Spleen (tissue), 11 donors: ENCODE results near the gene CD40. TPM values are rescaled to one million over a fixed set of nuclear protein-coding genes. Genes with fewer than 3 reads are reported as not detected.

Experiments used
- DNase-seq: peaks from one replicate; pipeline ENCODE4 v3.0.0-alpha.2; 2020
- H3K27ac ChIP-seq, 8 donors: fragments of 200-600 bp; sonication (generic) in 7 of 8; 1 replicate in 4 of 8; 2 replicates in 4 of 8; pipeline versions ENCODE4 v1.5.0 to v1.8.0; 2016 to 2021; ENCODE audit warnings: inconsistent platforms in 4 of 8, mild to moderate bottlenecking in 4 of 8, moderate library complexity in 1 of 8
- H3K27me3 ChIP-seq, 7 donors: fragments of 200-600 bp; sonication (generic) in 6 of 7; replicated peaks in 1 of 7; 1 replicate in 4 of 7; 2 replicates in 3 of 7; pipeline versions ENCODE4 v1.5.0 to v1.8.0; 2016 to 2021; ENCODE audit warnings: inconsistent platforms in 3 of 7, mild to moderate bottlenecking in 1 of 7
- H3K36me3 ChIP-seq, 6 donors: fragments of 200-600 bp; sonication (generic) in 5 of 6; 1 replicate in 4 of 6; 2 replicates in 2 of 6; pipeline versions ENCODE4 v1.5.0 to v1.8.0; 2016 to 2021; ENCODE audit warnings: inconsistent platforms in 2 of 6
- H3K4me1 ChIP-seq, 6 donors: fragments of 200-600 bp; sonication (generic) in 5 of 6; 1 replicate in 3 of 6; 2 replicates in 3 of 6; pipeline versions ENCODE4 v1.5.0 to v1.8.0; 2016 to 2021; ENCODE audit warnings: inconsistent platforms in 3 of 6
- H3K4me3 ChIP-seq, 8 donors: fragments of 200-600 bp; sonication (generic) in 7 of 8; 1 replicate in 4 of 8; 2 replicates in 4 of 8; pipeline versions ENCODE4 v1.5.0 to v1.8.0; 2016 to 2021; ENCODE audit warnings: inconsistent platforms in 4 of 8, mild to moderate bottlenecking in 4 of 8, moderate library complexity in 2 of 8
- H3K9me3 ChIP-seq, 8 donors: fragments of 200-600 bp; sonication (generic) in 7 of 8; 1 replicate in 4 of 8; 2 replicates in 4 of 8; pipeline versions ENCODE4 v1.5.0 to v1.8.0; 2016 to 2021; ENCODE audit warnings: inconsistent platforms in 4 of 8
- POLR2A ChIP-seq, 3 donors: fragments of 450-650 bp; IDR thresholded peaks; one replicate each; pipeline ENCODE4 v1.5.1; 2017; ENCODE audit warnings: antibody characterized with exemption in 3 of 3, mild to moderate bottlenecking in 1 of 3
- POLR2AphosphoS5 ChIP-seq, 3 donors: sonication (generic); formaldehyde crosslinking; IDR thresholded peaks; one replicate each; pipeline ENCODE4 v1.5.1; 2017; ENCODE audit warnings: antibody characterized with exemption in 3 of 3
- WGBS, 5 donors: extraction: QIAGEN DNeasy Blood & Tissue Kit in 3 of 5; methylation state at CpG; one replicate each; pipeline versions ENCODE4 v1.1.5 to v1.1.7; 2013 to 2018; 5-methylcytosine and 5-hydroxymethylcytosine counted together
- intact Hi-C: fragments of 100-400 bp; cut with DNase I; formaldehyde crosslinking; loops from one replicate; pipeline ENCODE4 v1.15.0; 2023; ENCODE audit warnings: low total_unique reads
- polyA plus RNA-seq, 3 donors: library from polyadenylated mRNA; stranded (reverse); fragments of 200-250 nt; gene quantifications; one replicate each; pipeline ENCODE4 v1.2.1, GENCODE V29; 2013
- total RNA-seq, 7 donors: library from RNA; depleted of rRNA in 3 of 7; stranded (reverse); fragments of >200 nt in 3 of 7; fragmentation: NEBNext Ultra II Directional in 4 of 7; extraction: Animal tissue kit (Norgen Biotek cat#: 25700) in 4 of 7; gene quantifications; one replicate each; pipeline versions ENCODE4 v1.1.0 to v1.2.1, GENCODE V29; 2016 to 2021
- TF ChIP-seq, protein P1 (sequence below), 11 experiments: fragments of 200-600 bp in 7 of 11; fragments of 450-650 bp in 4 of 11; sonication (generic) in 4 of 11; IDR thresholded peaks in 8 of 11; conservative IDR thresholded peaks in 3 of 11; 1 replicate in 7 of 11; 2 replicates in 4 of 11; pipeline versions ENCODE4 v1.4.0 to v1.8.0; 2016 to 2021; ENCODE audit warnings: antibody characterized with exemption in 11 of 11, inconsistent platforms in 4 of 11, mild to moderate bottlenecking in 1 of 11
- donor health status: healthy with polysubstance abuse.
- donor health status: DM: no; HTN: no; CAD: no; lungs with moderate emphysema.
- donor health status: DM: no; HTN: no; CAD: no.
- donor health status: Bipolar disorder and iron deficiency.
- donor health status: healthy.
- donor health status: DM: no; HTN: no; CAD: no.
- donor health status: DM: yes; HTN: yes; CAD: no.

Gene CD40
- total and polyA plus RNA-seq, 10 donors, result 30.7 to 108 (median 52.9) TPM

DNA sequence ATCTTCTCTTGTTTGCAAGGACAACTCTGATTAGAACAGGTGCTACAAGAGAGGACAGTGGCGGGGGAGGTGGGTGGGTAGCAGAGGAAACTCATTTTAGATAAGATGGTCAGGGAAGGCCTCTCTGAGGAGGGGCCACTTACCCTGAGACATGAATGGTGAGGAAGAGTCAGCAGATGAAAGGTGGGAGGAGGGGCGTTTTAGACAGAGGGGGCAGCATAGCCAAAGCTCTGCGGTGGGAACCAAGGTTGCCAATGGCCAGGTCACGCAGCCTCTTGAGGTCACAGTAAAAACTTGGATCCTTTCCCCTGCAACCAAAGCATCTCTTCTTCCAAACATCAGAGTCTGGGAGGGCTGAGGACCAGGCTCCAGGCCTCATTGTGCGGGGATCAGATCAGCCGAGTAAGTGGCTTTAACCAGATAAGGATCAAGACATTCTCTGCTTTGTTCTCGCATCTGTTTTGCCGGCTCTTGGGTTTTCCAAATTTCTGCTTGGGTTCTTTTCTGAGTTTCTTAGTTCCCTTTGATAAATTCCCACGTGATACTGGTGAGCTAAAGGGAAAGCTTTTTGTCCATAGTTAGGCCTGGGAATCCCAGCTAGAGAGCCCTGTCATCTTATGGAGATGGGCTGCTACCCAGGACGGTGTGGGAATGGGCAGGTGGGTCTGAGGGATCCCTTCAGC, 5.5 kb upstream of the CD40 start:
- DNase-seq, result no peak
- Histone ChIP-seq H3K9me3 (no peaks in the 10 kb centered on the region), H3K27ac (no peak overlapping the region), H3K36me3 (no peaks in the 10 kb centered on the region), H3K4me3 (no peak overlapping the region), H3K27me3 (peaks cover 0 to 5% (median 0%) of the 10 kb centered on the region in 7 donors), H3K4me1 (peaks cover 9 to 51% (median 31%) of the 10 kb centered on the region in 6 donors)
- WGBS, 5 donors, result 80 to 85% (median 83%) methylated on average over 10 of the region's 10 CpGs
- TF ChIP-seq POLR2A (IDR thresholded peaks at IDR 0.05) (no peak), POLR2AphosphoS5 (IDR thresholded peaks at IDR 0.05) (no peak)
- TF ChIP-seq, protein P1, sequence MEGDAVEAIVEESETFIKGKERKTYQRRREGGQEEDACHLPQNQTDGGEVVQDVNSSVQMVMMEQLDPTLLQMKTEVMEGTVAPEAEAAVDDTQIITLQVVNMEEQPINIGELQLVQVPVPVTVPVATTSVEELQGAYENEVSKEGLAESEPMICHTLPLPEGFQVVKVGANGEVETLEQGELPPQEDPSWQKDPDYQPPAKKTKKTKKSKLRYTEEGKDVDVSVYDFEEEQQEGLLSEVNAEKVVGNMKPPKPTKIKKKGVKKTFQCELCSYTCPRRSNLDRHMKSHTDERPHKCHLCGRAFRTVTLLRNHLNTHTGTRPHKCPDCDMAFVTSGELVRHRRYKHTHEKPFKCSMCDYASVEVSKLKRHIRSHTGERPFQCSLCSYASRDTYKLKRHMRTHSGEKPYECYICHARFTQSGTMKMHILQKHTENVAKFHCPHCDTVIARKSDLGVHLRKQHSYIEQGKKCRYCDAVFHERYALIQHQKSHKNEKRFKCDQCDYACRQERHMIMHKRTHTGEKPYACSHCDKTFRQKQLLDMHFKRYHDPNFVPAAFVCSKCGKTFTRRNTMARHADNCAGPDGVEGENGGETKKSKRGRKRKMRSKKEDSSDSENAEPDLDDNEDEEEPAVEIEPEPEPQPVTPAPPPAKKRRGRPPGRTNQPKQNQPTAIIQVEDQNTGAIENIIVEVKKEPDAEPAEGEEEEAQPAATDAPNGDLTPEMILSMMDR (IDR thresholded peaks at IDR 0.05 in 8 of 11, conservative IDR thresholded peaks at IDR 0.05 in 3 of 11), result no peak
- intact Hi-C loops, result no loop called here

DNA sequence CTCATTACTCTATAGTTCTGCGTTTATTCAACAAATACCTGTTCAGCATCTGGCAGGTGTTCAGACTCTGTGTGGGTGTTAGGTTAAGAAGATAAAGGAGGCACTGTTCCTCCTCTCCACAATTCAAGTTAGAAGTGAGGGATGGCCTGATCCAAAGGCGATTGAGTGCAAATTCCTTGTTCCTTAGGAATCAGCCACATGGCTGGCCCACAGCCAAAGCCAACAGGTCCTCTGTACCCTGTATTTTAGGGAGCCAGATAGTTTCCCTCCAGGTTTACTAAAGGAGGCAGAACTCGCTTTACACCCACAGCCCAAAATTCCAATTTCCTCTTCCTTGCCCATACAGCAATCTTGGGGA, 5.0 kb upstream of the CD40 start:
- DNase-seq, result no peak
- intact Hi-C loops, result no loop called here
- Histone ChIP-seq H3K36me3 (no peaks in the 10 kb centered on the region), H3K27ac (no peak overlapping the region), H3K4me1 (peaks cover 9 to 51% (median 34%) of the 10 kb centered on the region in 6 donors), H3K27me3 (peaks cover 0 to 5% (median 0%) of the 10 kb centered on the region in 7 donors), H3K4me3 (no peak overlapping the region), H3K9me3 (no peaks in the 10 kb centered on the region)
- TF ChIP-seq POLR2A (IDR thresholded peaks at IDR 0.05), result no peak
- TF ChIP-seq, protein P1 (IDR thresholded peaks at IDR 0.05 in 8 of 11, conservative IDR thresholded peaks at IDR 0.05 in 3 of 11), result no peak
- no peak for TF ChIP-seq POLR2AphosphoS5 (IDR thresholded peaks at IDR 0.05)
- WGBS, 5 donors, result 76 to 89% (median 85%) methylated on average over 3 of the region's 3 CpGs

DNA sequence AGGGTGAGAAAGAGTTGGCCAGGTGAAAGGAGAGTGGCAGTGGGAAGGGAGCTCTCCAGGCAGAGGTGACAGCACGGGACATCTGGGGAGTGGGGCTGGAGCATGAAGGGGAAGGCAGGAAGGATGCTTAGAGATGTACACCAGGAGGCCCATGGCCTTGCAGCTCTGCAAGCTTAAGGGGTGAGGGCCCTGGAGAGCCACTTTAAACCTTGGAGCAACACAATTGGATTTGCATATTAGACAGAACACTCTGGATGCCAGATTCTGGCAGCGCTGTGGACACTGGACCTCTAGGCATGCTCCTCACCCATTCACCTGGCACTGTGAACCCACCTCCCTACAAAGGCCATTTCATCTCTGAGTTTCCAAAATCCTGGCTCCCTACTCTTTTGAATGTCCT, 3.7 kb upstream of the CD40 start:
- no peak for DNase-seq
- no peaks in the 10 kb centered on the region for H3K27me3 ChIP-seq
- intact Hi-C loops, result no loop called here
- no peaks in the 10 kb centered on the region for H3K9me3 ChIP-seq
- H3K4me3 ChIP-seq, result no peak overlapping the region
- WGBS, 5 donors, result 81 to 90% (median 88%) methylated on average over 2 of the region's 2 CpGs
- H3K36me3 ChIP-seq, result no peaks in the 10 kb centered on the region
- H3K27ac ChIP-seq, result no peak overlapping the region
- TF ChIP-seq POLR2AphosphoS5 (IDR thresholded peaks at IDR 0.05) (no peak), POLR2A (IDR thresholded peaks at IDR 0.05) (no peak)
- TF ChIP-seq, protein P1 (IDR thresholded peaks at IDR 0.05 in 8 of 11, conservative IDR thresholded peaks at IDR 0.05 in 3 of 11), result no peak
- H3K4me1 ChIP-seq, result peaks cover 13 to 51% (median 40%) of the 10 kb centered on the region in 6 donors

DNA sequence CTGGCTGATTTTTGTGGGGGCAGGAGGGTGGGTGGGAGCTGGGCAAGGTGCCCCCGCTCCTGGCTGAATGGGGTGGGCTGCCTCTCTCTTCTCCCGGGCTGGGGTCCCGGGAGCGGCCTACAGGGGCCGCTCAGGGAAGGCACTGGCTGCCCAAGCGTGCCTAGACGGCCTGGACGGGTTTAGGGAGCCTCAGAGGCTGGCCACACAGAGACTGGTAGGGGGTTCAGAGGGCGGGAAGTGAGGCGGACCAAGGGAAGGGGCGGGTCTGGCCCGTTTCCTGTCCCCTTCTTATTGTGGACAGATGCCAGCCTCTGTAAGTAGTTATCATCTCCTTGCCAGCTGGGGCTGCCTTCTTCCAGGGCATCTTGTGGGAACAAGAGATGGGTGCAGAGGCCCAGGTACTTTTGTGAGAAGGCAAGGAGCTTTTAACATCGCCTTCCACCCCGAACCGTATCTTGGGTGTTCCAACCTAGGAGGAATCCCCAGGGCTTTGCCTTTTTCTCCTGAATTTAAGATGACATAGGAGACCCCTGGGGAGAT, 437 bp downstream of the CD40 start:
- Histone ChIP-seq H3K27me3 (no peaks in the 10 kb centered on the region), H3K4me1 (peaks cover 28 to 71% (median 53%) of the 10 kb centered on the region in 6 donors), H3K9me3 (no peaks in the 10 kb centered on the region), H3K36me3 (peaks cover 0 to 23% (median 19%) of the 10 kb centered on the region in 6 donors), H3K4me3 (peak overlapping the region; percentile 56 to 90 (median 58)), H3K27ac (peak overlapping the region; percentile 22 to 93 (median 86))
- peak; percentile 87 for DNase-seq
- intact Hi-C loops, result no loop called here
- TF ChIP-seq, protein P1 (IDR thresholded peaks at IDR 0.05 in 8 of 11, conservative IDR thresholded peaks at IDR 0.05 in 3 of 11), result no peak
- no peak for TF ChIP-seq POLR2A (IDR thresholded peaks at IDR 0.05)
- no peak for TF ChIP-seq POLR2AphosphoS5 (IDR thresholded peaks at IDR 0.05)
- 7 to 12% (median 8%) methylated on average over 13 to 15 of the region's 15 CpGs for WGBS, 5 donors
